Measurements from ENCODE around the gene SCUBE2.

The SCUBE2 gene

GRCh38 chr11:9060700-9061111 lies 30.7 kb downstream of the SCUBE2 start:
- H3K27ac ChIP-seq: no peak overlapping the region
- H3K36me3 ChIP-seq (ENCODE audit: insufficient read depth, low read length): no peaks in the 10 kb centered on the region
- no peak for DNase-seq (ENCODE audit: low read depth, low spot score)
- no peak overlapping the region for H3K9ac ChIP-seq (ENCODE audit: insufficient read length)
- H3K9me3 ChIP-seq (ENCODE audit: low read depth, low read length): no peaks in the 10 kb centered on the region
- TF ChIP-seq FOXP2 (optimal IDR thresholded peaks at IDR 0.05; ENCODE audit: control extremely low read depth, extremely low read length, insufficient read depth) (no peak), POLR2AphosphoS5 (IDR thresholded peaks at IDR 0.05; ENCODE audit: borderline replicate concordance, low read depth, low read length) (no peak), EZH2 (IDR thresholded peaks at IDR 0.05) (no peak)
- no peak overlapping the region for H3K4me3 ChIP-seq

GRCh38 chr11:9059406-9059805 lies 32.0 kb downstream of the SCUBE2 start:
- no peak for DNase-seq (ENCODE audit: low read depth, low spot score)
- no peak for TF ChIP-seq FOXP2 (optimal IDR thresholded peaks at IDR 0.05; ENCODE audit: control extremely low read depth, extremely low read length, insufficient read depth)
- TF ChIP-seq EZH2 (IDR thresholded peaks at IDR 0.05): no peak
- no peak for TF ChIP-seq POLR2AphosphoS5 (IDR thresholded peaks at IDR 0.05; ENCODE audit: borderline replicate concordance, low read depth, low read length)
- no peak overlapping the region for H3K27ac ChIP-seq
- no peak overlapping the region for H3K4me3 ChIP-seq
- H3K9ac ChIP-seq (ENCODE audit: insufficient read length): no peak overlapping the region
- no peaks in the 10 kb centered on the region for H3K36me3 ChIP-seq (ENCODE audit: insufficient read depth, low read length)
- H3K9me3 ChIP-seq (ENCODE audit: low read depth, low read length): no peaks in the 10 kb centered on the region

- no peak overlapping the region for H3K4me3 ChIP-seq
- no peak overlapping the region for H3K27ac ChIP-seq
- no peak overlapping the region for H3K9ac ChIP-seq (ENCODE audit: insufficient read length)
- H3K9me3 ChIP-seq (ENCODE audit: low read depth, low read length): no peaks in the 10 kb centered on the region
- H3K36me3 ChIP-seq (ENCODE audit: insufficient read depth, low read length): no peaks in the 10 kb centered on the region
- DNase-seq (ENCODE audit: low read depth, low spot score): no peak
- TF ChIP-seq POLR2AphosphoS5 (IDR thresholded peaks at IDR 0.05; ENCODE audit: borderline replicate concordance, low read depth, low read length): no peak
- TF ChIP-seq EZH2 (IDR thresholded peaks at IDR 0.05): no peak
- no peak for TF ChIP-seq FOXP2 (optimal IDR thresholded peaks at IDR 0.05; ENCODE audit: control extremely low read depth, extremely low read length, insufficient read depth)
These were observed 33.5 kb downstream of the SCUBE2 start for GRCh38 chr11:9057888-9058287.

GRCh38 chr11:9057007-9057406 lies 34.4 kb downstream of the SCUBE2 start:
- no peaks in the 10 kb centered on the region for H3K9me3 ChIP-seq (ENCODE audit: low read depth, low read length)
- no peak for DNase-seq (ENCODE audit: low read depth, low spot score)
- no peak overlapping the region for H3K4me3 ChIP-seq
- H3K27ac ChIP-seq: no peak overlapping the region
- TF ChIP-seq FOXP2 (optimal IDR thresholded peaks at IDR 0.05; ENCODE audit: control extremely low read depth, extremely low read length, insufficient read depth) (no peak), EZH2 (IDR thresholded peaks at IDR 0.05) (no peak), POLR2AphosphoS5 (IDR thresholded peaks at IDR 0.05; ENCODE audit: borderline replicate concordance, low read depth, low read length) (no peak)
- no peak overlapping the region for H3K9ac ChIP-seq (ENCODE audit: insufficient read length)
- no peaks in the 10 kb centered on the region for H3K36me3 ChIP-seq (ENCODE audit: insufficient read depth, low read length)

- Histone ChIP-seq H3K36me3 (ENCODE audit: insufficient read depth, low read length) (no peaks in the 10 kb centered on the region), H3K4me3 (no peak overlapping the region), H3K9ac (ENCODE audit: insufficient read length) (no peak overlapping the region), H3K27ac (no peak overlapping the region), H3K9me3 (ENCODE audit: low read depth, low read length) (no peaks in the 10 kb centered on the region)
- TF ChIP-seq FOXP2 (optimal IDR thresholded peaks at IDR 0.05; ENCODE audit: control extremely low read depth, extremely low read length, insufficient read depth) (no peak), POLR2AphosphoS5 (IDR thresholded peaks at IDR 0.05; ENCODE audit: borderline replicate concordance, low read depth, low read length) (no peak), EZH2 (IDR thresholded peaks at IDR 0.05) (no peak)
- DNase-seq (ENCODE audit: low read depth, low spot score): no peak
These were observed 34.9 kb downstream of the SCUBE2 start for GRCh38 chr11:9056467-9056866.

GRCh38 chr11:9053316-9054035 lies 37.9 kb downstream of the SCUBE2 start:
- DNase-seq (ENCODE audit: low read depth, low spot score): no peak
- H3K4me3 ChIP-seq: no peak overlapping the region
- H3K27ac ChIP-seq: no peak overlapping the region
- H3K9ac ChIP-seq (ENCODE audit: insufficient read length): no peak overlapping the region
- no peaks in the 10 kb centered on the region for H3K36me3 ChIP-seq (ENCODE audit: insufficient read depth, low read length)
- H3K9me3 ChIP-seq (ENCODE audit: low read depth, low read length): no peaks in the 10 kb centered on the region
- TF ChIP-seq FOXP2 (optimal IDR thresholded peaks at IDR 0.05; ENCODE audit: control extremely low read depth, extremely low read length, insufficient read depth) (no peak), POLR2AphosphoS5 (IDR thresholded peaks at IDR 0.05; ENCODE audit: borderline replicate concordance, low read depth, low read length) (no peak), EZH2 (IDR thresholded peaks at IDR 0.05) (no peak)

- H3K27ac ChIP-seq: no peak overlapping the region
- TF ChIP-seq POLR2AphosphoS5 (IDR thresholded peaks at IDR 0.05; ENCODE audit: borderline replicate concordance, low read depth, low read length): no peak
- TF ChIP-seq EZH2 (IDR thresholded peaks at IDR 0.05): no peak
- no peak for TF ChIP-seq FOXP2 (optimal IDR thresholded peaks at IDR 0.05; ENCODE audit: control extremely low read depth, extremely low read length, insufficient read depth)
- H3K9me3 ChIP-seq (ENCODE audit: low read depth, low read length): no peaks in the 10 kb centered on the region
- H3K36me3 ChIP-seq (ENCODE audit: insufficient read depth, low read length): no peaks in the 10 kb centered on the region
- no peak overlapping the region for H3K9ac ChIP-seq (ENCODE audit: insufficient read length)
- no peak for DNase-seq (ENCODE audit: low read depth, low spot score)
- H3K4me3 ChIP-seq: no peak overlapping the region
These were observed 39.1 kb downstream of the SCUBE2 start for GRCh38 chr11:9052316-9052715.

GRCh38 chr11:9049959-9050358 lies 41.4 kb downstream of the SCUBE2 start:
- Histone ChIP-seq H3K9ac (ENCODE audit: insufficient read length) (no peak overlapping the region), H3K9me3 (ENCODE audit: low read depth, low read length) (no peaks in the 10 kb centered on the region), H3K36me3 (ENCODE audit: insufficient read depth, low read length) (no peaks in the 10 kb centered on the region), H3K27ac (no peak overlapping the region), H3K4me3 (no peak overlapping the region)
- DNase-seq (ENCODE audit: low read depth, low spot score): no peak
- TF ChIP-seq FOXP2 (optimal IDR thresholded peaks at IDR 0.05; ENCODE audit: control extremely low read depth, extremely low read length, insufficient read depth): no peak
- no peak for TF ChIP-seq EZH2 (IDR thresholded peaks at IDR 0.05)
- no peak for TF ChIP-seq POLR2AphosphoS5 (IDR thresholded peaks at IDR 0.05; ENCODE audit: borderline replicate concordance, low read depth, low read length)

Measured in SK-N-MC (cell line).